HG03457 (cell line): ENCODE results near the gene DBN1.

Experiments
- ATAC-seq: cut with Tn5 transposase; IDR thresholded peaks from one replicate; pipeline ENCODE4 v1.9.1; 2021; ENCODE audit warnings: moderate number of reproducible peaks; ENCODE audit not compliant: unreplicated experiment

DBN1 gene

GRCh38 chr5:177410575-177410974 is 62.9 kb downstream of the DBN1 start:
- ATAC-seq, result no peak

DNA sequence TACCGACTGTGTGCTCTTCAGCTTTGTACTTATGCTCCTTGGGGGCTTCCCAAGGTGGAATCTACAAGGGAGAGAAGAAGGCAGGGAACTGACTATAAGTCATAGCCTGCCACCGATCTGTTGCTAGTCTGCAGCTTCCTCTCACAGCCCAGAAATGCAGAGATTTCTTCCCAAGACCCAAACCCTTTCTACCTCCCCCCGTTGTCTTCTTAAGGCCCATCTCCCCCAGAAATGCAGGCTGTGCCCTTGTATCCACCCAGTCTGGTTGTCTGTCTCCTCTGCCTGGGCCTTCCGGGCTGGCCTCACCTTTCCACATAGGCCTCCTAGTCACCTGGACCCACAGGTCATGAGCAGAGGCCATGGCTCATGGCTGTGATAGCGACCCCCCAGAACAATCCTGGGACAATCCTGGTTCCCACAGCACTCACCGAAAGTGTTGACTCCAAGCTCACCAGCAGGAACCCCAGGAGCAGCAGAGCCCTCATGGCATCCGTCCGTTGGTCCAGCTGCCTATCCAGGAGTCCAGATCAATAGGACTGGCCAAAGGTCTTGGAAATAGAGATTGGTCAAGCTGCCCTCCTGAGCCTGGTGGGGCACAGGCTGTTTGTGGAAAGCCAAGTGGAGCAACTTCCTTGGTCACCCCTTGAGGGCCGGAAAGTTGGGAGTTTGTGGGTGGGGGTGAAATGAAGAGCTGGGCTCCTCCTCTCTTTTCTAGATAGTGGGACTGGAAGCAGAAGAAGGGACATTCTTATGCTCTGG is 64.2 kb downstream of the DBN1 start, which contains the start of gene F12:
Gene F12, minus strand, starts transcription at position 522 of the 759 bp plus-strand sequence. Its CDS starts 37 bp downstream, at position 485.
- ATAC-seq, result no peak
